HG03135 (cell line): Measurements from ENCODE around the gene KCNJ1.

ENCODE experiments used
- ATAC-seq: cut with Tn5 transposase; IDR thresholded peaks from one replicate; pipeline ENCODE4 v1.9.1; 2021; ENCODE audit warnings: mild to moderate bottlenecking, moderate library complexity; ENCODE audit not compliant: unreplicated experiment

Gene KCNJ1

GRCh38 chr11:128901653-128902514 is 34.8 kb upstream of the KCNJ1 start:
- no peak for ATAC-seq

GRCh38 chr11:128900468-128900867 is 33.4 kb upstream of the KCNJ1 start:
- ATAC-seq: no peak

DNA sequence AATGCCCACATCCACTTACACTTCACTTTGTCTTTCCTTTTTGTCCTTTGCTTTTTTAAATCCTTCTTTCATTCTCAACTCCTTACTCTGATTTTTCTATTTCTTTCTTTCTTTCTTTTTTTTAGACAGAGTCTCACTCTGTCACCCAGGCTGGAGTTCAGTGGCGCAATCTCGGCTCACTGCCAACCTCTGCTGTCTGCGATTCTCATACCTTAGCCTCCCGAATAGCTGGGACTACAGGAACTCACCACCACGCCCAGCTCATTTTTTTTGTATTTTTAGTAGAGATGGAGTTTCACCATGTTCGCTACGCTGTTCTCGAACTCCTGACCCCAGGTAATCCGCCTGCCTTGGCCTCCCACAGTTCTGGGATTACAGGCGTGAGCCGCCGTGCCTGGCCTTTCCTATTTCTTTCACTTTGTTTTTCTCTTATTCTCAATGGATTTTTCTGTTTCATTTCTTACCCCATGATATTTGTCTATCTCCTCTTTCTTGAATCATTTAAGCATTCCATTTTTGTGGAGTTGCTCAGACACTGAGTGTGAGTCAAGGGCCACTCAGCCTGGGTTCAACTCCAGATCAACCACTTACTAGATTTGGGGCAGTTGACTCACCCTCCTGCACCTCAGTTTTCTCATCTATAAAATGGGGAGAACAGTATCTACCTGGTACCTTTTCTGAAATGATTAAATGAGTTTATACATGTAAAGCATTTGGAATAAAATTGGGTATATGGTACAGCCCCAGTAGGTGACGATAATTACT is 31.7 kb upstream of the KCNJ1 start:
- no peak for ATAC-seq

- ATAC-seq: no peak
Measured at GRCh38 chr11:128897826-128898225, 30.7 kb upstream of the KCNJ1 start.

GRCh38 chr11:128896356-128896755 is 29.3 kb upstream of the KCNJ1 start:
- ATAC-seq: no peak

DNA sequence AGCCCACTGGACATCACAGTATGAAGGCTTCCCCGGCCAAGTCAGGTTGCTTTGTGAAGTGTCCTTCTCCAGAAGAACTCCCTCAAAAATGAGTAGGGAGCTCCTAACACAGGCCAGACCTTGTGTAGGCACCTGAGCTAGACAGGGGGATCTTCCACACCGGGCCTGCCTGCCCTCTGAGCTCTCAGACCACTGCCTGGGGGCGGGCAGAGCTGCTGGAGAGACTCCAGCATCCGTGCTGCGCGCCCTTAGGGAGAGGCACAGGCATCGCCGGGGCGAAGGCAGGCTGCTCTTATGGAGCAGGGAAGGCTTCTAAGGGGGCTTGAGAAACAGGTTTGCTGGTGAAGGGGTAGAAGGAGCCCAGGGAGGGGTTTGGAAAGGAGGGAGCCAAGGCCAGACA is 28.4 kb upstream of the KCNJ1 start:
- ATAC-seq: no peak

DNA sequence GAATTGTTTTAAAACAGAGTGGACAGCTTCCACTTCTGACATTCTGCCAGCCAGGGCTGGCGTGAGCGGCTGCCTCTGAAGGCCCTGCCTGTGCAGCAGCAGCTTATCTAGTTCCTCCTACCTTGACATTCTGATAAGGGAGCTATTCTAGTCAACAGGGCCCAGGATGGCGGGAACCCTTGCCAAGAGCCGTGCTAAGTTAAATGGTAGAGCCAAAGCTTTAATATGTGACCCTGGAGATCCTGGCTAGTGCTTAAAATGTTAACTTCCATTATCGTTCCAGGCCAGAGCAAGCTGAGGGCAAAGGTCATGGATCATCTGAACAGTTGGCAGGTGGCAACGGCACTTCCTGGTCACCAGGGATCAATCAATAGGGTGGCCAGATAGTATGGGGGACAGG is 27.6 kb upstream of the KCNJ1 start:
- ATAC-seq: no peak

GRCh38 chr11:128894286-128894681 is 27.2 kb upstream of the KCNJ1 start:
- ATAC-seq: no peak

DNA sequence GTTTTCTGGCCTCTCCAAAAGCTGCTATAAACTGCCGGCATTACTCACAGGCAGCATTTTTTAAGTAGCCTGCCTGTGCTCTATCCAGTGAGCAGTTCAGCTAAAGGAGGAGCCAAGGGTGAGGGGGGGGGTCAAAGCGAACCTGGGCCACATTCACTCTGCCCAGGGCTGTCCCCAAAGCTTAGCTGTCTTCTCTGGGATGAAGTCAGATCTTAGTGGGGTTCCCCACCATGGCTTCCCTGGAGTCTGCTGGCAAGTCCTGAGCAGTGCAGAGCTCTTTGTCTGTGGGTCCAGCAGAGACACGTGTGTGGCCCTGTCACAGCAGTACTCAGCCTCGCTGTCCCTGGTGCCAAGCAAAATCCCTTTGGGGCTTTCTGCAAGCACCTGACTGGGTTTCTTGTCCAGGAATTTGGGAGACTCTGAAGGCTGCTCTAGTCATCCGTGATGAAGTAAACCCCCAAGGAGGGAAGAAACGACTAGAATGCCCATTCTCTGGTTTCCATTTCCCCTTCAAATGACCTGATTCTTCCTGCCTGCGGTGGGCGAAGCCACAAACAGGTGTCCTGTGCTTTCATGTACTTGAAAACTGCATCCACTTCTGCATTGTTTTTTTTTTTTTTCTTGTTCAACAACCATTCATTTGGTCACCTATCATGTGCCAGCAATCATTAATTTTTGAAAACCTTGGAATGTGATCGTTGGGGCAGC is 26.6 kb upstream of the KCNJ1 start:
- ATAC-seq: peak; percentile 56

DNA sequence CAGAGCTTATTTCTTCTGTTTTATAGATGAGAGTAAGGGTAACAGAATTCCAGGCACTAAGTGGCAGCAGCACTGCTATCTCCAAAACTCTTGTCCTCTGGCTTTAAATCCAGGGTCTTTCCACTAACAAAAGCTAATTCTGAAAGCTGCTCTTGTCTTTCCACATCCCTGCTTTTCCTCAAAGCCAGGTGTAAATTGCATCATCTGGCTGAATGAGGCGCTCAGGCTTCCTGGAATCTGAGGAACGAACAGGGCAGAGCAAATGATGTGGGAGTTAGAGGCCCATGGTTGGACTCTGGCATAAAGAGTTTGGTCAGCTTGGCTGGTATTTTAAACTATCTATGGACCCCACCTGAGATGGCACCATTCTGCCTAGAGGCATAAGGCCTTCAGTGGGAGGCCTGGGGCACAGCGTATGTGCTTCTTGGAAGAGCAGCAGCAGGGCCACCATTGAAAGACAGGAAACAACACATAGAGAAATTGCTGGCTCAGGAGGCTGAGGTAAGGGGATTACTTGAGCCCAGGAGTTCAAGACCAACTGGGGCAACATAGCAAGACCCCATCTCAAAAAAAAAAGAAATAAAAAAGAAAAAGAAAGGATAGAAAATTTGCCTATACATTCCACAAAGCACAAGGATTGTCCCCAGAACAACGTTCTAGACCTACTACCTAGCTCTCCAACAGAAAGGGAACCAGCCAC is 25.9 kb upstream of the KCNJ1 start:
- ATAC-seq: no peak

DNA sequence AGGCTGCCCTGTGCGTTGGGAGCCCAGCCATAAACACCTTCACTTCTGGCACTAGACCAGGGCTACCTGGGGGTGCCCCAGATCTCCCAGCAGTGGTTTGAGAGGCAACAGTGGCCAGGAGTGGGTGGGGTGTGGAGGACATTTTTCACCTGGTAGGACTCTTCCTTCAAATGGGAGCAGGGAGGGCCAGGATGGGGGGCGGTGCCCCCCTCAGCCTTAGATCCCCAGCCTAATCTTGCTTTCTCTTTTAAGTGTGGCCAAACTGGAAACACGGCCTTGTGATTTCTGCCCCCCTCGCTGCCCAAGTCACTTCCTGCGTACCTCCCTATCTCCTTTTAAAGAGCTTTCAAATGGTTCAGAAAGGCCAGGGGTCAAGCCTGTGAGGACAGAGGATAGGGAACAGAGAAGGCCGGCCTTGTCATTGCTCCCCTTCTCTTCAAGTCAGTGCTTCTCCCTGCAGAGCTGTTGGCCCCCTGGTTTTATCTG is 24.9 kb upstream of the KCNJ1 start:
- no peak for ATAC-seq

GRCh38 chr11:128890543-128891368 is 23.7 kb upstream of the KCNJ1 start, which contains the start of gene KCNJ5:
TSS of gene KCNJ5 (plus strand) at chr11:128891356. CDS start at chr11:128911274, 19,918 bp downstream.
- ATAC-seq: no peak

GRCh38 chr11:128890216-128890542 is 23.1 kb upstream of the KCNJ1 start:
- no peak for ATAC-seq

GRCh38 chr11:128889657-128890213 is 22.6 kb upstream of the KCNJ1 start:
- no peak for ATAC-seq

DNA sequence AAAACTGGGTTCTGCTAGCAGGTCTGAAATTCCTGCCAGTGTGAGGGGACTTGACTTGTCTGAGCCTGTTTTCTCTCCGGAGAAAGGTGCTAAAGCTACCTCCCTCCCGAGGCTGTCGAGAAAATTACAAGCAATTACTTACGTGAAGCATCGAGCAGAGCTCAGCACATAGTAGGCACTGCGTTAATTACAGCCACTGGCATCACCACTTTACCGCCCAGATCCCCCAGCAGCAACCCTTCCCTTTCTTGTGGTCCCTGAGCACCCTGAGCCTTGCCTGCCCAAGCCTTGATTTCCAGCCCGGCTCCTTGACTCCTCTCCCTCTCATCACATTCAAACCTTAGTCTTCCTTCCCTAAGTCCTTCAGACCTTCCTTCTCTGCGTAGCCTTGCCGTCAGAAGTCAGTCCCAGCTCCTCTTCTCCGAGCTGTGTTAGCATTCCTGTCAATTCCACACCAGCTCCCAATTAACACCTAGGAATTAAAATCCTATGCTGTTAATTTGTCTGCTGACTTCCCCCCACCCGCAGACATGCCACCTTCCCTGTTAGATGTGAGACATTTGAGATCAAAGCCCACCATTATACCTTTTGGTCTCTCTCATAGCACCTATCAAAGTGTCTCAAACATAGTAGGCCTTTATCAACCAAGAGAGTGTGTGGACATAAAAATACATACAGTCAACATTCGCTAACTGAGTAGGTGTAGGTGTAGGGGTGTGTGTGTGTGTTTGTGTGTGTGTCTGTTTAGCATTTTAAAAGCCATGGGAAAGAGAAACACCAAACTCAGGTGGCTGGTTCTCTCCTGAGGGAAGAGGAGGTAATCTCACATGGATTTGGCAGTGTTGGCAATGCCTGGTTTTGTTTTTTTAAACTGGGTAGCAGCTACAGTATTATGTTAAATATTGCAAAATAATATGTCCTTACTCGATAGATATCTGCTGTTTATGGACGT is 21.2 kb upstream of the KCNJ1 start:
- no peak for ATAC-seq

DNA sequence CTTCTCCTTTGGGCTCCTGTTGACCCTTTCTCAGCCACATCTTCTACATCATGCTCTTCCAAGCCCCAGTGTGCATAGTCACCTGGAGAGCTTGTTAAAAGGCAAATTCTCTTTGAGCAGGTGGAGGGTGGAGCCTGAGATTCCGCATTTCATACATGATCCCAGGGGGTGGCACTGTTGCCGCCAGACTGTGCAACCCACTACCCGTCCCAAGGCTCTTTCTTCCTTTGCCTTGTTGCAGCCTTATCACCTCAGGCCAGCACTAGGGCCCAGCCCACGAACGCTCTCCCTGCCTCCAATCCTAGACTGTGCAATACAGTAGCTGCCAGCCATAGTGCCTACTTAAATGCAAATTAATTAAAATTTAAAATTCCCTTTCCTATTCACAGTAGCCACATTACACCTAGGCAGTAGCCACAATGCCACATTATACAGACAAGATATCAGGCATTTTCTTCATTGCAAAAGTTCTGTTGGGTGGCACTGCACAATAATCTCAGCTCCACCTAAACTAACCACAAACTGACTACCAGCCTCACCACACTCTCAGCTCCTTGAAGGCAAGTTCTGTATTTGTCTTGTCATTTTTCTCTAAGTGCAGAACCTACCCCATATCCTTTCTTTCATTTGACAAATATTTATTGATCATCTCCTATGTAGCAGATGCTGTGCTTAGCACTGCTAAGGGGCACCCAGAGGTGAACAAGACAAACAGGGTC is 19.5 kb upstream of the KCNJ1 start:
- no peak for ATAC-seq

DNA sequence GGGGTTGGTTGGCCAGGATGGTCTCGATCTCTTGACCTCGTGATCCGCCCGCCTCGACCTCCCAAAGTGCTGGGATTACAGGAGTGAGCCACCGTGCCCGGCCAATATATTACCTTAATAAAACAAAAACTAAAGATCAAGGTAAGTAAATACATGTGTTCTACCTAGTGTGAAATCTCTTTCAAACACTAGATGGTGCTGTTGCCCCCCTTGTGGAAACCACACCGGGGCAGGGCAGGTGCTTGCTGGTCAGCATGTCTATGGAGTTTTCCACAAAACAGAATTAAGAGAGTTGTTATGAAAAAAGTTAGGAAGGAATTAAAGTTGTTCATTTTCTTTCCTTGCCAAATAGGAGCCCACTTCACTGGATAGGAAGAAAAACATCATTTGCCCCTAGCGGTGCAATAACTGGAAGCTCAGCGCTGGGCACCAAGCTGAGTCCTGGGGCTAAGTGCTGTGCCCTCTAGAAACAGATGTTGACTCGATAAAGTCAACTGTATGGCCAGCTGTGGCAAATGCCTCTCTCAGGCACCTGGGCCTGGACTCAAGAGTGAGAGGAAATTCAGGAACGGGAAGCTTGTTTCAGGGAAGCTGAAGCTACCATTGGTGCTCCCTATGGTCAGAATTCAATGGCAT is 17.7 kb upstream of the KCNJ1 start:
- peak; percentile 80 for ATAC-seq
